Kasumi-1 (cell line): Measurements from ENCODE around the gene AP1S3.

Experiments used
- DNase-seq, 2 experiments: peaks; one replicate each; lab custom pipeline; 2025; lab: John Stamatoyannopoulos, UW

Gene AP1S3

GRCh38 chr2:223760838-223761502 lies 76.4 kb downstream of the AP1S3 start:
- peak; percentile 15 to 21 for DNase-seq

GRCh38 chr2:223759569-223760430 lies 77.6 kb downstream of the AP1S3 start:
- DNase-seq = no peak

GRCh38 chr2:223758131-223758840 lies 79.1 kb downstream of the AP1S3 start:
- no peak for DNase-seq

- DNase-seq = no peak
These were observed 83.4 kb downstream of the AP1S3 start for GRCh38 chr2:223753940-223754339.

- no peak for DNase-seq
These were observed 86.4 kb downstream of the AP1S3 start for GRCh38 chr2:223751012-223751411.

GRCh38 chr2:223747392-223748042 lies 89.9 kb downstream of the AP1S3 start:
- no peak for DNase-seq

GRCh38 chr2:223746611-223747010 lies 90.8 kb downstream of the AP1S3 start:
- no peak for DNase-seq

GRCh38 chr2:223744580-223744979 lies 92.8 kb downstream of the AP1S3 start:
- no peak for DNase-seq

GRCh38 chr2:223740679-223741078 lies 96.7 kb downstream of the AP1S3 start:
- no peak for DNase-seq

GRCh38 chr2:223737207-223737606 lies 100.2 kb downstream of the AP1S3 start:
- DNase-seq = no peak

GRCh38 chr2:223736488-223736887 lies 100.9 kb downstream of the AP1S3 start:
- DNase-seq = no peak

- DNase-seq = no peak
These were observed 101.6 kb downstream of the AP1S3 start for GRCh38 chr2:223735659-223736244.

GRCh38 chr2:223735035-223735640 lies 102.2 kb downstream of the AP1S3 start:
- DNase-seq = no peak

- DNase-seq = no peak
These were observed 103.0 kb downstream of the AP1S3 start for GRCh38 chr2:223734346-223734745.

- no peak for DNase-seq
These were observed 105.0 kb downstream of the AP1S3 start for GRCh38 chr2:223732346-223732745.

- DNase-seq = no peak
These were observed 105.9 kb downstream of the AP1S3 start for GRCh38 chr2:223731503-223731902.

- DNase-seq = no peak
These were observed 107.6 kb downstream of the AP1S3 start for GRCh38 chr2:223729781-223730180.

GRCh38 chr2:223727562-223727961 lies 109.8 kb downstream of the AP1S3 start:
- DNase-seq = peak; percentile 63 to 74

- no peak for DNase-seq
These were observed 111.1 kb downstream of the AP1S3 start for GRCh38 chr2:223725986-223726970.

- peak; percentile 3 to 8 for DNase-seq
These were observed 111.9 kb downstream of the AP1S3 start for GRCh38 chr2:223725494-223725893.
